Erythroblast (primary cell): ENCODE results near the gene MTNR1A.

ENCODE experiments used
- GATA1 ChIP-seq: IDR thresholded peaks from 2 replicates; pipeline ENCODE4 v1.6.1; 2011; ENCODE audit warnings: low read depth, mild to moderate bottlenecking, control low read depth, low read length, moderate library complexity
- POLR2A ChIP-seq: IDR thresholded peaks from 2 replicates; pipeline ENCODE4 v1.6.1; 2011; ENCODE audit warnings: mild to moderate bottlenecking, low read length

DNA sequence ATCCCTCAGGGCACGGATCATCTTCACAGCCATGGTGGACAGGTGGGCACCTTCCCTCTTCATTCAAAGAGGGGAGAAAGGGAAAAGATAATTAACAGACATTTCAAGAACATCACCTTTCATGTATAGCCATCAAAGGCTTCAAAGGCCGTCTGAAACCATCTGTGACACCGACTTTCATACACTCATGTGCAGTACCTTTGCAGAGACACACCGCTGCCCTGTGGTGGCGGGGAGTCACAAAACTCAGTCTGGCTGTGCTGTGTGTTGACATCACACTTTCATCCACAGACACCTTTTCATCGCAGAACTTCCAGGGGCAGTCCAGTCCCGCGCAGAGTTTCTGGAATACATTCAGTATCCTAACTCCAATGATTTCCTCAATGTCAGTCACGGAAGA, 47.6 kb upstream of the MTNR1A start:
- TF ChIP-seq POLR2A = no peak
- no peak for TF ChIP-seq GATA1
